Measurements from ENCODE around the gene CCDC78.

Gene CCDC78

GRCh38 chr16:678209-678857 is 47.9 kb downstream of the CCDC78 start:
- DNase-seq (ENCODE audit: low spot score): no peak

DNA sequence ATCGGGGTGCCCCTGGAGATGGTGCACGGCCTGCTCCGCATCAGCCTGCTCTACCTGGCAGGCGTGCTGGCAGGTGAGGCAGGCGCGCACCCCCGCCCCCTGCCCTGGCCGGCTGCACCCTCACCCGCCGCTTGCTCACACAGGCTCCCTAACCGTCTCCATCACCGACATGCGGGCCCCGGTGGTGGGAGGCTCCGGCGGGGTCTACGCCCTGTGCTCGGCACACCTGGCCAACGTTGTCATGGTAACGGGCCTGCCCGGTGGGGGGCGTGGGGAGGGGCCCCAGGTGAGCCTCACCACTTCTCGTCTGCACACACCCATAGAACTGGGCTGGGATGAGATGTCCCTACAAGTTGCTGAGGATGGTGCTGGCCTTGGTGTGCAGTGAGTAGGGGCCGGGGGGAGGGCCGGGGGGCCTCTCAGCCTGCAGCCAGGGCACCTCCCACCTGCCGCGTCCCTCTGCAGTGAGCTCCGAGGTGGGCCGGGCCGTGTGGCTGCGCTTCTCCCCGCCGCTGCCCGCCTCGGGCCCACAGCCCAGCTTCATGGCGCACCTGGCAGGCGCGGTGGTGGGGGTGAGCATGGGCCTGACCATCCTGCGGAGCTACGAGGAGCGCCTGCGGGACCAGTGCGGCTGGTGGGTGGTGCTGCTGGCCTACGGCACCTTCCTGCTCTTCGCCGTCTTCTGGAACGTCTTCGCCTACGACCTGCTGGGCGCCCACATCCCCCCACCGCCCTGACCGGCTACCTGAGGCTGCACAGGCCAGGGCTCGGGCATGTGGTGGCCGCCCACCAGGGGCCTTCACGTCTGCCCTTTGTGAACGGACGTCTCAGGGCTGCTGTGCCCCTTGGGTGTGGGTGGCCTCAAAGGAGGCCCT is 48.7 kb downstream of the CCDC78 start:
- DNase-seq (ENCODE audit: low spot score): no peak

GRCh38 chr16:676913-677312 is 49.3 kb downstream of the CCDC78 start:
- no peak for DNase-seq (ENCODE audit: low spot score)

GRCh38 chr16:676565-676902 is 49.7 kb downstream of the CCDC78 start:
- DNase-seq (ENCODE audit: low spot score): no peak

GRCh38 chr16:675884-676564 is 50.2 kb downstream of the CCDC78 start:
- no peak for DNase-seq (ENCODE audit: low spot score)

- DNase-seq (ENCODE audit: low spot score): no peak
Observed at GRCh38 chr16:674968-675883, 51.0 kb downstream of the CCDC78 start, which contains the start of gene RHBDL1. Gene RHBDL1, plus strand, starts transcription at chr16:675671. Its CDS starts 120 bp downstream, at chr16:675791.

DNA sequence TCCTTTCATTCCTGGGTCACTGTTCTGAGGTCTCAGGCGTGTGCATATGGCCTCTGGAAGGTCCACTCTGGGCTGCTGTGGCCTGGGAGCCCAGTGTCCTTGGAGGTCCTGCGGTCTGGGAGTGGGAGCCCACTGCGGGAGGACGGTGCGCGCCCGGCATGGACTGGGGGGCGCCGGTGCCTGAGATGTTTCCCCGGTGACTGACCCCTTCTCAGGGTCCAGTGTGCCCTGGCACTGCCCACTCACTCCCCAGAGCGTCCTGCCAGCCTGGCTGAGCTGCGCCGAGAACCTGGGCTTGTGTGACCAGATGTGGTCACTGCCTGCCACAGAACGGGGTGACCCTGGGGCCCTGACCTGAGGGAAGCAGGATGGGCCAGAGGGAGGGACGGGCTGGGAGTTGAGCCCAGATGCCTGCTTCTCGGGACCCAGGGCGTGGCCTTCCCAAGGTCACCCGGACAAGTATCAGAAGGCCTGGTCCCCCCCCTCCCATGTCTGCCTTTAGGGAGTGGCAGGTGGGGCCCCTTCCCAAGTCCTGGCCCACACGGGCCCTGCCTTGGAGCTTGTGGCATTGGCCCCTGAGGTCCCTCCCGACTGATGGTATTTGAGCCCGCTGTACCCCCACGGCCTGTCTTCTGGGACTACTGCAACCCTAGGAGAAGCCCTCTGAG is 51.9 kb downstream of the CCDC78 start:
- no peak for DNase-seq (ENCODE audit: low spot score)

DNA sequence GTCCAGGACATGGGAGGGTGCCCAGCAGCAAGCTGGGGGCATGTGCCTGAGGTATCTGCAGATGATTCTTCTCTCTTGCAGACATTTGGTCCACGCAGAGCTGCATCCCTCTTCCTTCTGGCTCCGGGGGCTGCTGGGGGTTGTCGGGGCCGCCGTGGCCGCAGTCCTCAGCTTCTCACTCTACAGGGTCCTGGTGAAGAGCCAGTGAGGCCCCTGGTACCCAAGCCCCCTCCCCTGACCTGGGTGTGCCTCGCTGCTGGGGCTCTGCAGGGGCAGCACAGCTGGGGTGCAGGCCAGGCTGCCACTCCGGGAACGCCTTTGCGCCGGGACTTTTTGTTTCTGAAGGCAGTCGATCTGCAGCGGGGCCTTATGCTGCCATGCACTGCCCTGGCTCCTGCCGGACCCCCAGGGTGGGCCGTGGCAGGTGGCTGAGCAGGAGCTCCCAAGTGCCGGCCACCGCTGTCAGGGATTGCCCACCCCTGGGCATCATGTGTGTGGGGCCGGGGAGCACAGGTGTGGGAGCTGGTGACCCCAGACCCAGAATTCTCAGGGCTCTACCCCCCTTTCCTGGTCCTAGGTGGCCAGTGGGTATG is 52.7 kb downstream of the CCDC78 start:
- no peak for DNase-seq (ENCODE audit: low spot score)

- no peak for DNase-seq (ENCODE audit: low spot score)
Observed at GRCh38 chr16:672851-673250, 53.4 kb downstream of the CCDC78 start.
